HUES64 (cell line): Measurements from ENCODE around the gene DOCK9.

ENCODE experiments used
- H3K27ac ChIP-seq: 2 replicates; pipeline ENCODE4 v1.7.0; 2013; ENCODE audit warnings: low read depth, low read length, inconsistent platforms
- H3K27me3 ChIP-seq: 2 replicates; pipeline ENCODE4 v1.6.1; 2013; ENCODE audit warnings: mild to moderate bottlenecking, low read length; ENCODE audit not compliant: insufficient read depth
- H3K36me3 ChIP-seq: 2 replicates; pipeline ENCODE4 v1.6.1; 2013; ENCODE audit warnings: mild to moderate bottlenecking, low read length; ENCODE audit not compliant: insufficient read depth
- H3K4me1 ChIP-seq: 2 replicates; pipeline ENCODE4 v1.6.1; 2013; ENCODE audit warnings: mild to moderate bottlenecking, low read length, moderate library complexity; ENCODE audit not compliant: insufficient read depth
- H3K4me3 ChIP-seq: 2 replicates; pipeline ENCODE4 v1.5.1; 2013; ENCODE audit warnings: mild to moderate bottlenecking, low read length, moderate library complexity
- H3K9ac ChIP-seq: 2 replicates; pipeline ENCODE4 v1.6.1; 2013; ENCODE audit warnings: mild to moderate bottlenecking, low read depth, low read length
- H3K9me3 ChIP-seq: 2 replicates; pipeline ENCODE4 v1.6.1; 2013; ENCODE audit warnings: low read depth, low read length; ENCODE audit not compliant: insufficient read depth
- WGBS: fragments of 150-250, 120-280 bp; methylation state at CpG from one replicate; pipeline ENCODE4 v1.1.7; 2013; ENCODE audit warnings: missing lambda C conversion rate; 5-methylcytosine and 5-hydroxymethylcytosine counted together

Gene DOCK9

DNA sequence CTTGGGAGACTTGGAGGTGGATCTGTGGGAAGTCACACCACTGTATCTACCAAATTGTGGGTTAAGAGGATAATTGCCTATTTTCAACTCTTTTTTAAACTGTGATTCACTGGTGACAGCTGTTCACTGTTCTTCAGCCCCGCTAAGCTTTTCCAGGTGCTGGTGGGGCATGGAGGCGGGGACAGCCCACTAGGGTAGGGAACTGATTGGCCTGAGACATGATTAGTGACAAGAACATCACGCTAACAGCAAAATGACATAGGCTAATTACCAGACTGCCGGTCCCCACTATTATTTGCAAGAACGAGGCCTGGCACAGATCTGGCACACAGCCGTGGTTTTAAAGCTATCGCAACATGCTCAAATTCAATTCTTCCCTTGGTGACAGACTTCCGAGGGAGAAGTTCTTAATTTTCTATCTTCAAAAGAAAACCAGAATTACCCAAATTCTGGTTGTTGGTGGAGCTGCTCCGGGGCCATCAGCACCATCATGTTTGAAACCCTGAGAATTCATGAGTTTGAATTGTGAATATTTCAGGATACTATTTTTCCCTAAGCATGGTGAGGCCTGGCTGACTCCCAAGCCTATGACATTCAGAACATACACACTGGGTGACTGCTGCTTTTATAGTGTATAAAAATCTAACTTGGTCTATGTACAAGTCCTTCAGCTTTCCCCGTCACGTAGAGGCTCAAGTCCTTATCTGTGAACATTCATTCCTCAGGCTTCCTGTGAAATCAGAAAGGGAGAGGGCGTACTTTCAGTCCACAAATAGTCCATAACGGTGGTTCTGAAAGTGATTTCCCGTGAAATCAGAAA, 17.9 kb downstream of the DOCK9 start:
- Histone ChIP-seq H3K4me1 (peaks cover 8% of the 10 kb centered on the region; the same call in 1 of the 2 replicates), H3K9me3 (no peaks in the 10 kb centered on the region), H3K9ac (no peak overlapping the region), H3K27me3 (no peaks in the 10 kb centered on the region), H3K27ac (no peak overlapping the region), H3K4me3 (no peak overlapping the region), H3K36me3 (no peaks in the 10 kb centered on the region)
- 97% methylated on average over 14 of the region's 14 CpGs for WGBS

DNA sequence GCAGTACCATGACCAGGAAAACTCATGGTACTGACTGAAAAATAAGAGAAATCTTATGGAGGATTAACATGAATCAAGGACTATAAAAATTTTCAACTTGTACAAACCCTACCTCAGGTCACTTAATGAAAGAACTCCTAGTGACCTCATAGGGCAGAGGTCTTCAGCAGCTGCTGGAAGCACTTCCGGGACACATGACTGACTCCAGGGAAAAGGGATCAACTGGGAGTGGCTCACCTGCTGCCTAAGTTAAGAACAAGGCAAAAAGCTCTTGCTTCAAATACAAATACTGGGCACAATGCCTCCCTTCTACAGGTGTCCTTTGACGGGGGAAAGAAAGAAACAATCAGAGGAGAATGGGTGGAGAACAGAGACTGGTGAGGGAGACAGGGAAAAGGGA, 18.6 kb downstream of the DOCK9 start:
- Histone ChIP-seq H3K4me1 (peaks cover 11% of the 10 kb centered on the region), H3K9ac (no peak overlapping the region), H3K9me3 (no peaks in the 10 kb centered on the region), H3K4me3 (no peak overlapping the region), H3K27me3 (no peaks in the 10 kb centered on the region), H3K27ac (no peak overlapping the region), H3K36me3 (no peaks in the 10 kb centered on the region)
- 83% methylated on average over 2 of the region's 2 CpGs for WGBS

GRCh38 chr13:98958443-98958794, 19.4 kb downstream of the DOCK9 start:
- WGBS = 98% methylated on average over 3 of the region's 3 CpGs
- no peaks in the 10 kb centered on the region for H3K9me3 ChIP-seq

GRCh38 chr13:98957731-98958442, 20.0 kb downstream of the DOCK9 start:
- Histone ChIP-seq H3K27ac (no peak overlapping the region), H3K9ac (no peak overlapping the region), H3K4me1 (peaks cover 16% of the 10 kb centered on the region), H3K4me3 (no peak overlapping the region), H3K9me3 (no peaks in the 10 kb centered on the region), H3K36me3 (no peaks in the 10 kb centered on the region), H3K27me3 (no peaks in the 10 kb centered on the region)
- WGBS = 93% methylated on average over 3 of the region's 3 CpGs

More at GRCh38 chr13:98958443-98958794, 19.4 kb downstream of the DOCK9 start:
- Histone ChIP-seq H3K4me1 (peaks cover 16% of the 10 kb centered on the region), H3K9ac (no peak overlapping the region), H3K27ac (no peak overlapping the region), H3K27me3 (no peaks in the 10 kb centered on the region), H3K36me3 (no peaks in the 10 kb centered on the region), H3K4me3 (no peak overlapping the region)

GRCh38 chr13:98955336-98955735, 22.5 kb downstream of the DOCK9 start:
- Histone ChIP-seq H3K27me3 (no peaks in the 10 kb centered on the region), H3K4me1 (peaks cover 16% of the 10 kb centered on the region), H3K27ac (no peak overlapping the region), H3K4me3 (no peak overlapping the region), H3K9me3 (no peaks in the 10 kb centered on the region), H3K9ac (no peak overlapping the region), H3K36me3 (no peaks in the 10 kb centered on the region)
- 94% methylated on average over 9 of the region's 9 CpGs for WGBS

DNA sequence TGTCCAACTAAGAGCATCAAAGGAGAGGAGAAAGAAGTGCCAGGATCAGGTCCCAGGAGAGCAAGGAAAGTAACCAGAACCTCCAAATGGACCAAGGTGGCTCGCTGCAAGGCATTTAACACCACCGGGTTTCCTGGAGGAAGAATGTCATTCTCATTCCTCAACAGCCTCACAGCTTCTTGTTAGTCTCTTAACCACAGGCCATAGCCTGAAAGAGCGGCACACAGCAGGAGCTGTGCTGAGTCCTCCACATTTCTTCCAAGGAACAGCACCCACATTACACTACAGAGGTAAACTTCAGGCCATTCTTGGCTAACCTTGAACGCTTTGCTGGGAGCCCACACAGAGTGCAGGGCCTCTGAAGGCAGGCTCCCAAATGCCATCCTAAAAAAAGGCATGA, 23.6 kb downstream of the DOCK9 start:
- H3K27me3 ChIP-seq = no peaks in the 10 kb centered on the region
- WGBS = 37% methylated on average over 4 of the region's 4 CpGs
- H3K4me1 ChIP-seq = peaks cover 14% of the 10 kb centered on the region
- no peak overlapping the region for H3K4me3 ChIP-seq
- H3K27ac ChIP-seq = no peak overlapping the region
- H3K9ac ChIP-seq = no peak overlapping the region
- no peaks in the 10 kb centered on the region for H3K9me3 ChIP-seq
- no peaks in the 10 kb centered on the region for H3K36me3 ChIP-seq

DNA sequence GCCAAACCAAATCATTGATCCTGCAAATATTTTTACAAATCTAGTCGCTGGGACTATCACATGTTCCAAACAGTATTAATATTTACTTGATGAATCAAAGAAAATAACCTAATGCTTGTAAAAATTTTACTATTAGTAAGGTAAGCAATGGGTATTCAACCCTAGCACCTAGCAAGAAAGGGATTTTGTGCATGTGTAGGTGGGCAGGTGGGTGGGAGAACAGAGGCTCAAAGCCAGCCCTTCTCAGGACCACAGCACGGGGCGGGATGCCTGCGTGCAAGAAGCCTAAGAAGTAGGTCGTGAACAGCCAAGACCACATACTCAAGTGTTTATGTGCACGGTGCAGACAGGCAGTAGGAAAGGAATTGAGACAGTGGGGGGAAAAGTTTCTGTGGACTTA, 26.6 kb downstream of the DOCK9 start:
- H3K4me1 ChIP-seq = peaks cover 9% of the 10 kb centered on the region; the same call in 1 of the 2 replicates
- WGBS = 98% methylated on average over 5 of the region's 6 CpGs
- H3K27ac ChIP-seq = no peak overlapping the region
- no peaks in the 10 kb centered on the region for H3K9me3 ChIP-seq
- no peak overlapping the region for H3K9ac ChIP-seq
- H3K4me3 ChIP-seq = no peak overlapping the region
- H3K36me3 ChIP-seq = no peaks in the 10 kb centered on the region
- H3K27me3 ChIP-seq = no peaks in the 10 kb centered on the region

DNA sequence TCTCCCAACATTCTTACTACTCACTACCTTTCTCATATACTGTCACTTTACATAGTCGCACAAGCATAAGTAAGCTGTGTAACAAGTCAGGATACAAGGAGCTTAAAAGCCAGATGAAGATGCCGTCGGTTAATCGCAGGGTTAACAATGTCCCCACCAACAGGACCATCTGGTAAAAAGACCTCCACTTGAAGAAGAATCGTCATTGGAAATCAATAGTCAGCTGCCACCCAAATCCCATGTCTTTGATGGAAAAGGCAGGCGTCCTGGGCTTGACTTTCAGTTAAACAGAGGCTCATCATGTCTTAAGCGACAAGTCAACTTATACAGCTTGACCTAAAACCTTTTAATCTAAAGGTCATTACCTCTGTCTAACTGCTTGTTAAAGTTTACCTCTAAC, 27.2 kb downstream of the DOCK9 start:
- H3K4me3 ChIP-seq = no peak overlapping the region
- H3K9me3 ChIP-seq = no peaks in the 10 kb centered on the region
- H3K9ac ChIP-seq = no peak overlapping the region
- no peaks in the 10 kb centered on the region for H3K36me3 ChIP-seq
- 92% methylated on average over 7 of the region's 7 CpGs for WGBS
- H3K27me3 ChIP-seq = no peaks in the 10 kb centered on the region
- H3K4me1 ChIP-seq = peaks cover 15% of the 10 kb centered on the region; the same call in 1 of the 2 replicates
- H3K27ac ChIP-seq = no peak overlapping the region

GRCh38 chr13:98947925-98948324, 29.9 kb downstream of the DOCK9 start:
- no peaks in the 10 kb centered on the region for H3K36me3 ChIP-seq
- H3K9me3 ChIP-seq = no peaks in the 10 kb centered on the region
- H3K4me1 ChIP-seq = 0 out of 2 replicates have a peak, but pooled peaks cover 7% of the 10 kb centered on the region
- no peak overlapping the region for H3K9ac ChIP-seq
- no peak overlapping the region for H3K4me3 ChIP-seq
- no peak overlapping the region for H3K27ac ChIP-seq
- no peaks in the 10 kb centered on the region for H3K27me3 ChIP-seq
- 81% methylated on average over 1 of the region's 1 CpG for WGBS

GRCh38 chr13:98945863-98946605, 31.8 kb downstream of the DOCK9 start:
- Histone ChIP-seq H3K4me1 (0 out of 2 replicates have a peak, but pooled peaks cover 7% of the 10 kb centered on the region), H3K9ac (no peak overlapping the region), H3K27ac (no peak overlapping the region), H3K4me3 (no peak overlapping the region), H3K9me3 (no peaks in the 10 kb centered on the region), H3K27me3 (no peaks in the 10 kb centered on the region), H3K36me3 (no peaks in the 10 kb centered on the region)
- 84% methylated on average over 9 of the region's 9 CpGs for WGBS

DNA sequence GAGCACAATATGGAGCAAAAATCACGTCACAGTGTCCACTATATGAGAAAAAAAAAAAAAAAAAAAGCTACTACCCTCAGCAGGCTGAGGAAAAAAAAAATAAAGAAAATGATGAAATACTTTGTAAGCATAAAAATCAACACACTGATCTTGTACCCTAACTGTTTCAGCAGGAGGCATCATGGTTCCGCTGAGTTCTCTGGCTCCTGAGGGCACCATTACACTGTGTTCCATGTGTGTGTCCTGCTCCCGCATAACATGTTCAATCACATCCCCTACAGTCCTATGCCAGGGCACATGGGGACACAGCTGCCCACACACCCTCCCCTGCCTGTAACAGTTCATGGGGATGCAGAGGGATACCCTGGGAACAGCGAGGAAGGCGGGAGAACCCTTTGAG, 33.5 kb downstream of the DOCK9 start:
- H3K9me3 ChIP-seq = no peaks in the 10 kb centered on the region
- no peak overlapping the region for H3K9ac ChIP-seq
- 93% methylated on average over 4 of the region's 5 CpGs for WGBS
- H3K27ac ChIP-seq = no peak overlapping the region
- no peak overlapping the region for H3K4me3 ChIP-seq
- H3K4me1 ChIP-seq = peaks cover 13% of the 10 kb centered on the region
- no peaks in the 10 kb centered on the region for H3K27me3 ChIP-seq
- no peaks in the 10 kb centered on the region for H3K36me3 ChIP-seq
